Measurements from ENCODE around the gene TOX2. TPM values are rescaled to one million over a fixed set of nuclear protein-coding genes. Genes with fewer than 3 reads are reported as not detected.

TOX2 gene
- total and polyA plus RNA-seq, 2 of the 4 experiments (the other 2 are of a cell fraction), result 1.3 to 17.5 TPM

DNA sequence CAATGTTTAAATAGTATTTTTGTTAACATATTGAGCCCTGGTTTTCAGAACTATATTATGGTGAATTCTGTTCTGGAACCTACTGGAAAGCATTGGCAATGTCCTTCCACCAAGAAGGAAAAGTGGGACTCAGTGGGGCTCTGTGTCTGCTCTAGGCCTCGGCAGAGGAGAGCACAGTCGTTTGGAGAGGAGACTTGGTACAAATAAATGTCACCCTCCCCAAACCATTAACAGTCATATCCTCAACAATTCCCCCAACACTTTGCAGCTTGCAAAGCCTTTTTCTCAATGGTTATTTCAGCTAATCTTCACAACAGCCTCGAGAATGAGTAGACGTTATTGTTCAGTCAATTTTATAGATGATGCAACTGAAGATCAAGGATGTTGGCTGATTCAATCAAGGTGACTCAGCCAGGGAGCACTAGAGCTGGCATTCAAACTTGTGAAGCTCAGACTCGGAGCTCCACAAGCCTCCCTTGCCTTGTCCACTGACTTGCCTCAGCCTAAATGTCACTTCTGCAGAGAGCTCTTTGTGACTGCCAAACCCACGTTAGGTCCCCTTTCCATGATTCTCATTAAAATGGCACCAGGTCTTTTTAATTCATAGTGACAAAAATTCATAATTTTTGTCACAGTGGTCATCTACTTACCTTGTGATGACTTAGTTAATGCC, 60.6 kb downstream of the TOX2 start:
- intact Hi-C loops (cut with micrococcal nuclease) (no loop called here), in situ Hi-C loops (cut with MboI; ENCODE audit: low sequenced_read_pairs) (no loop called here), dilution Hi-C loops (cut with HindIII; ENCODE audit: low sequenced_read_pairs, unreplicated experiment) (no loop called here)
- Histone ChIP-seq H4K20me1 (ENCODE audit: insufficient read depth, low read length) (peaks cover 5% of the 10 kb centered on the region; the same call in 1 of the 2 replicates), H3K9me1 (ENCODE audit: insufficient read depth, low read length) (peaks cover 32% of the 10 kb centered on the region), H3K9me3 (ENCODE audit: control insufficient read depth, insufficient read depth, low read length) (no peaks in the 10 kb centered on the region), H2AK9ac (replicated peaks; ENCODE audit: low read depth, low read length, poor library complexity) (peak overlapping the region; percentile 5), H3K18ac (ENCODE audit: low read depth, low read length) (peak overlapping the region; percentile 48; the same call in 1 of the 2 replicates), H3K4ac (ENCODE audit: low read depth, low read length) (peak overlapping the region; percentile 87), H3K27me3 (ENCODE audit: control insufficient read depth, insufficient read depth, low read length) (no peaks in the 10 kb centered on the region), H3K79me1 (ENCODE audit: low read depth in 1 of 2, low read length in 2 of 2) (peaks cover 41 to 80% of the 10 kb centered on the region in 2 experiments), H2AK5ac (ENCODE audit: low read depth, low read length) (peak overlapping the region; percentile 84), H3K14ac (replicated peaks; ENCODE audit: low read depth, low read length) (peak overlapping the region; percentile 89), H4K5ac (ENCODE audit: low read depth, low read length) (peak overlapping the region; percentile 57; the same call in 1 of the 2 replicates), H2BK20ac (ENCODE audit: low read depth, low read length) (peak overlapping the region; percentile 94), H3K56ac (ENCODE audit: extremely low read depth, insufficient read depth, low read length) (peak overlapping the region; percentile 63), H2AFZ (replicated peaks; ENCODE audit: low read length, poor library complexity) (no peak overlapping the region), H3K9ac (ENCODE audit: low read depth, low read length) (no peak overlapping the region), H3K27ac (ENCODE audit: insufficient read depth, low read length) (peak overlapping the region; percentile 74), H4K91ac (ENCODE audit: insufficient read depth, low read depth, low read length) (peak overlapping the region; percentile 79), H2BK15ac (ENCODE audit: low read depth, low read length) (peak overlapping the region; percentile 64; the same call in 2 of the 3 replicates), H3K4me1 (ENCODE audit: control insufficient read depth, insufficient read depth, low read length) (peaks cover 7% of the 10 kb centered on the region), H2BK5ac (ENCODE audit: low read depth, low read length, poor library complexity, severe bottlenecking) (peak overlapping the region; percentile 44), H3K36me3 (ENCODE audit: control insufficient read depth, insufficient read depth, low read length) (peaks cover 2% of the 10 kb centered on the region; the same call in 1 of the 2 replicates), H3K23ac (ENCODE audit: low read depth, low read length) (peak overlapping the region; percentile 31; the same call in 1 of the 2 replicates), H4K8ac (ENCODE audit: low read depth in 2 of 2, low read length in 2 of 2) (peak overlapping the region; percentile 24 to 73; a peak in 3 of 4 replicates), H3K4me3 (ENCODE audit: insufficient read depth, low read depth, low read length) (no peak overlapping the region), H2BK120ac (ENCODE audit: low read depth, low read length) (peak overlapping the region; percentile 90), H3K4me2 (ENCODE audit: low read depth, low read length) (peak overlapping the region; percentile 6; the same call in 1 of the 2 replicates)
- no TSS peak for BruUV-seq (replicated peaks)
- ChIA-PET POLR2A (ENCODE audit: unreplicated experiment) (no interaction called here), CTCF (no interaction called here)
- ATAC-seq (ENCODE audit: low read depth) (peak; percentile 84), DNase-seq (peak; percentile 93)
- WGBS, 2 experiments (ENCODE audit: extremely low coverage in 2 of 2, insufficient read length in 1 of 2), result 20% methylated on average over 2 of the region's 6 CpGs; no CpG with 5 or more reads in 1 of the 2 experiments
- TF ChIP-seq, protein P1, sequence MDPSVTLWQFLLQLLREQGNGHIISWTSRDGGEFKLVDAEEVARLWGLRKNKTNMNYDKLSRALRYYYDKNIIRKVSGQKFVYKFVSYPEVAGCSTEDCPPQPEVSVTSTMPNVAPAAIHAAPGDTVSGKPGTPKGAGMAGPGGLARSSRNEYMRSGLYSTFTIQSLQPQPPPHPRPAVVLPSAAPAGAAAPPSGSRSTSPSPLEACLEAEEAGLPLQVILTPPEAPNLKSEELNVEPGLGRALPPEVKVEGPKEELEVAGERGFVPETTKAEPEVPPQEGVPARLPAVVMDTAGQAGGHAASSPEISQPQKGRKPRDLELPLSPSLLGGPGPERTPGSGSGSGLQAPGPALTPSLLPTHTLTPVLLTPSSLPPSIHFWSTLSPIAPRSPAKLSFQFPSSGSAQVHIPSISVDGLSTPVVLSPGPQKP (IDR thresholded peaks at IDR 0.05; ENCODE audit: borderline replicate concordance, low read depth, low read length), result no peak
- TF ChIP-seq, protein P2, sequence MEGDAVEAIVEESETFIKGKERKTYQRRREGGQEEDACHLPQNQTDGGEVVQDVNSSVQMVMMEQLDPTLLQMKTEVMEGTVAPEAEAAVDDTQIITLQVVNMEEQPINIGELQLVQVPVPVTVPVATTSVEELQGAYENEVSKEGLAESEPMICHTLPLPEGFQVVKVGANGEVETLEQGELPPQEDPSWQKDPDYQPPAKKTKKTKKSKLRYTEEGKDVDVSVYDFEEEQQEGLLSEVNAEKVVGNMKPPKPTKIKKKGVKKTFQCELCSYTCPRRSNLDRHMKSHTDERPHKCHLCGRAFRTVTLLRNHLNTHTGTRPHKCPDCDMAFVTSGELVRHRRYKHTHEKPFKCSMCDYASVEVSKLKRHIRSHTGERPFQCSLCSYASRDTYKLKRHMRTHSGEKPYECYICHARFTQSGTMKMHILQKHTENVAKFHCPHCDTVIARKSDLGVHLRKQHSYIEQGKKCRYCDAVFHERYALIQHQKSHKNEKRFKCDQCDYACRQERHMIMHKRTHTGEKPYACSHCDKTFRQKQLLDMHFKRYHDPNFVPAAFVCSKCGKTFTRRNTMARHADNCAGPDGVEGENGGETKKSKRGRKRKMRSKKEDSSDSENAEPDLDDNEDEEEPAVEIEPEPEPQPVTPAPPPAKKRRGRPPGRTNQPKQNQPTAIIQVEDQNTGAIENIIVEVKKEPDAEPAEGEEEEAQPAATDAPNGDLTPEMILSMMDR (conservative IDR thresholded peaks at IDR 0.05; ENCODE audit: low read depth, low read length), result no peak
- peak; percentile 49; the same call in 1 of the 2 replicates for TF ChIP-seq NFE2L2 (IDR thresholded peaks at IDR 0.05; ENCODE audit: low read depth, low read length)
- no peak for TF ChIP-seq MAZ (IDR thresholded peaks at IDR 0.05; ENCODE audit: borderline replicate concordance, low read depth, low read length)
- no peak for TF ChIP-seq RAD21 (IDR thresholded peaks at IDR 0.05; ENCODE audit: low read length)
- TF ChIP-seq FOS (IDR thresholded peaks at IDR 0.05; ENCODE audit: low read depth, low read length), result peak; percentile 70
- peak; percentile 98 for TF ChIP-seq CEBPB (IDR thresholded peaks at IDR 0.05; ENCODE audit: low read depth, low read length)
- TF ChIP-seq, protein P3, sequence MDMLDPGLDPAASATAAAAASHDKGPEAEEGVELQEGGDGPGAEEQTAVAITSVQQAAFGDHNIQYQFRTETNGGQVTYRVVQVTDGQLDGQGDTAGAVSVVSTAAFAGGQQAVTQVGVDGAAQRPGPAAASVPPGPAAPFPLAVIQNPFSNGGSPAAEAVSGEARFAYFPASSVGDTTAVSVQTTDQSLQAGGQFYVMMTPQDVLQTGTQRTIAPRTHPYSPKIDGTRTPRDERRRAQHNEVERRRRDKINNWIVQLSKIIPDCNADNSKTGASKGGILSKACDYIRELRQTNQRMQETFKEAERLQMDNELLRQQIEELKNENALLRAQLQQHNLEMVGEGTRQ (IDR thresholded peaks at IDR 0.05; ENCODE audit: low read depth, low read length), result no peak
- no peak for TF ChIP-seq SMC3 (IDR thresholded peaks at IDR 0.05; ENCODE audit: low read depth, low read length)
- no peak for TF ChIP-seq CHD1 (IDR thresholded peaks at IDR 0.05; ENCODE audit: low read depth, low read length)
- no peak for TF ChIP-seq BHLHE40 (IDR thresholded peaks at IDR 0.05; ENCODE audit: low read depth, low read length)
- no peak for TF ChIP-seq MAFK (IDR thresholded peaks at IDR 0.05; ENCODE audit: low read depth, low read length)
- TF ChIP-seq RCOR1 (IDR thresholded peaks at IDR 0.05; ENCODE audit: insufficient replicate concordance, low read length), result no peak
- no peak for TF ChIP-seq POLR2A (IDR thresholded peaks at IDR 0.05; ENCODE audit: low read depth, low read length)
- no peak for TF ChIP-seq RFX5 (IDR thresholded peaks at IDR 0.05; ENCODE audit: low read depth, low read length)

Data from IMR-90 (cell line).